GM12864 (cell line): Measurements from ENCODE around the gene DHRSX.

ENCODE experiments used
- DNase-seq: peaks from one replicate; pipeline ENCODE4 v3.0.0-alpha.2; 2011; ENCODE audit warnings: low read depth
- H3K4me3 ChIP-seq: 2 replicates; pipeline ENCODE4 v1.5.1; 2011; ENCODE audit warnings: mild to moderate bottlenecking, low read depth, low read length, control low read depth
- TF ChIP-seq, protein P1 (sequence below): IDR thresholded peaks from 2 replicates; pipeline ENCODE4 v1.5.1; 2011; ENCODE audit warnings: low read depth, mild to moderate bottlenecking, moderate library complexity, low read length, control low read depth, inconsistent platforms; ENCODE audit errors: missing control alignments

The DHRSX gene, protein sequence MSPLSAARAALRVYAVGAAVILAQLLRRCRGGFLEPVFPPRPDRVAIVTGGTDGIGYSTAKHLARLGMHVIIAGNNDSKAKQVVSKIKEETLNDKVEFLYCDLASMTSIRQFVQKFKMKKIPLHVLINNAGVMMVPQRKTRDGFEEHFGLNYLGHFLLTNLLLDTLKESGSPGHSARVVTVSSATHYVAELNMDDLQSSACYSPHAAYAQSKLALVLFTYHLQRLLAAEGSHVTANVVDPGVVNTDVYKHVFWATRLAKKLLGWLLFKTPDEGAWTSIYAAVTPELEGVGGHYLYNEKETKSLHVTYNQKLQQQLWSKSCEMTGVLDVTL

DNA sequence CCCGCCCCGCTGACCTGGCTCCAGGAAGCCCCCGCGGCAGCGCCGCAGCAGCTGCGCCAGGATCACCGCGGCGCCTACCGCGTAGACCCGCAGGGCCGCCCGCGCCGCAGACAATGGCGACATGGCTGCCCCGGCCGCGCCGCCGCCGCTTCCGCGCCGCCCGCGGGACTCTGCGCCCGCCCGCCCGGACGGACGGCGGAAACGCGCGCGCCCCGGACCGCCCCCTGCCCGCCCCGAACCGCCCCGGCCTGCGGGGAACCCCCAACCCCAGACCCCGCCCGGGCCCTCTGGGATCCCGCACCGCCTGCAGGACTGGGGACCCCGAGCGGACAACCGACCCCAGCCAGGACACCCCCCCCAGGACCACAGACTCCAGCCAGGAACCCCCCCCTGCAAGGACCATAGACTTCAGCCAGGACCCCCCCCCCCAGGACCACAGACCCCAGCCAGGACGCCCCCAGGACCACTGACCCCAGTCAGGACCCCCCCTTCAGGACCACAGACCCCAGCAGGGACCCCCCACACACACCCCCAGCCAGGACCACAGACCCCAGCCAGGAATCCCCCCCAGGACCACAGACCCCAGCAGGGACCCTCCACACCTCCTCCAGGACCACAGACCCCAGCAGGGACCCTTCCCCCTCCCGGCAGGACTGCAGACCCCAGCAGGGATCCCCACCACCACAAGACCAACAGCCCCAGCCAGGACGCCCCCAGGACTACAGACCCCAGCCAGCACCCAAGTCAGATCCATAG lies at the start of gene DHRSX, which contains the start of gene ZBED1:
Gene DHRSX, minus strand, starts transcription at position 174 of the 756 bp plus-strand sequence. Its CDS starts 51 bp downstream, at position 123.
Gene ZBED1, minus strand, starts transcription at position 174 of the 756 bp plus-strand sequence. CDS start 10,257 bp downstream, outside the sequence.
- H3K4me3 ChIP-seq, result peak within 1 kb of the TSS; percentile 93
- DNase-seq, result no peak
- TF ChIP-seq, protein P1, sequence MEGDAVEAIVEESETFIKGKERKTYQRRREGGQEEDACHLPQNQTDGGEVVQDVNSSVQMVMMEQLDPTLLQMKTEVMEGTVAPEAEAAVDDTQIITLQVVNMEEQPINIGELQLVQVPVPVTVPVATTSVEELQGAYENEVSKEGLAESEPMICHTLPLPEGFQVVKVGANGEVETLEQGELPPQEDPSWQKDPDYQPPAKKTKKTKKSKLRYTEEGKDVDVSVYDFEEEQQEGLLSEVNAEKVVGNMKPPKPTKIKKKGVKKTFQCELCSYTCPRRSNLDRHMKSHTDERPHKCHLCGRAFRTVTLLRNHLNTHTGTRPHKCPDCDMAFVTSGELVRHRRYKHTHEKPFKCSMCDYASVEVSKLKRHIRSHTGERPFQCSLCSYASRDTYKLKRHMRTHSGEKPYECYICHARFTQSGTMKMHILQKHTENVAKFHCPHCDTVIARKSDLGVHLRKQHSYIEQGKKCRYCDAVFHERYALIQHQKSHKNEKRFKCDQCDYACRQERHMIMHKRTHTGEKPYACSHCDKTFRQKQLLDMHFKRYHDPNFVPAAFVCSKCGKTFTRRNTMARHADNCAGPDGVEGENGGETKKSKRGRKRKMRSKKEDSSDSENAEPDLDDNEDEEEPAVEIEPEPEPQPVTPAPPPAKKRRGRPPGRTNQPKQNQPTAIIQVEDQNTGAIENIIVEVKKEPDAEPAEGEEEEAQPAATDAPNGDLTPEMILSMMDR, result no peak

DNA sequence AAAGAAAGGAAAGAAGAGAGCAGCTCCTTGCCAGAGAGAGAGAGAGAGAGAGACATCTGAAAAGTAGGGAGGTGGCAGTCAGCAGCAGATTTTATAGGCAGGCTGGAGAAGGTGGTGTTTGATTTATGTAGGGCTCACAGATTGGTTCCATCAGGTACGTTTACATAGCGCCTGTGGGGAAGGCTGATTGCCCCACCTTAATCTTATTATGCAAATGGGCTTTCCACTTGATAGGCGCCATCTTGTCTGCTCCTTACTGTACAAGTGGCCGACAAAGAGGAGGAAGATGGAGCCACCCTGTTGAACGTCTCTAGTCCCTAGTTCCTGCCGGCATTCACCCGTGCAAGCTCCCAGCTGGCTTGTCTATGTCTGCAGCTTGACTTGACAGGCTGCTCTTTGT lies 49.1 kb upstream of the DHRSX start:
- H3K4me3 ChIP-seq, result no peak overlapping the region
- DNase-seq, result no peak
- TF ChIP-seq, protein P1, result no peak

DNA sequence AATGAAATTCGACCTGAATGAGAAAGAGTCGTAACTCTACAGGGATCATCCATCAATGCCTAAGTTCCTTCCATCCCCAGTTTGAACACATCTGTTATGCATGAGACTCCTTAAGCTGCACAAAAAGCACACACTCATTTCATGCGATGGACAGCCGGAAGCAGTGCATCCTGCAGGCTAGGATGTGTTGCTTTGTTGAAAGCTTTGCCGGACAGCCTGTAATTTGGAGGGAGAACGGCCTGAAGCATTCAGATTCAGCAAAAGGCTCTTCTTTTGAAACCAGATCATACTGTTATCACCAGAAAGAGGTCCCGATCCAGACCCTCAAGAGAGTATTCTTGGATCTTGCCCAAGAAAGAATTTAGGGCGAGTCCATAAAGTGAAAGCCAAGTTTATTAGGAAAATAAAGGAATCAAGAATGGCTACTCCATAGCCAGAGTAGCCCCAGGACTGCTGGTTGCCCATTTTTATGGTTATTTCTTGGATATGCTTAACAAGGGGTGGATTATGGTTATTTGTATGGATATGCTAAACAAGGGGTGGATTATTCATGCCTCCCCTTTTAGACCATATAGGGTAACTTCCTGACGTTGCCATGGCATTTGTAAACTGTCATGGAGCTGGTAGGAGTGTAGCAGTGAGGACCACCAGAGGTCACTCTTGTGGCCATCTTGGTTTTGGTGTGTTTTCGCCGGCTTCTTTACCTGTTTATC lies 48.1 kb upstream of the DHRSX start:
- H3K4me3 ChIP-seq, result no peak overlapping the region
- DNase-seq, result no peak
- TF ChIP-seq, protein P1, result no peak

DNA sequence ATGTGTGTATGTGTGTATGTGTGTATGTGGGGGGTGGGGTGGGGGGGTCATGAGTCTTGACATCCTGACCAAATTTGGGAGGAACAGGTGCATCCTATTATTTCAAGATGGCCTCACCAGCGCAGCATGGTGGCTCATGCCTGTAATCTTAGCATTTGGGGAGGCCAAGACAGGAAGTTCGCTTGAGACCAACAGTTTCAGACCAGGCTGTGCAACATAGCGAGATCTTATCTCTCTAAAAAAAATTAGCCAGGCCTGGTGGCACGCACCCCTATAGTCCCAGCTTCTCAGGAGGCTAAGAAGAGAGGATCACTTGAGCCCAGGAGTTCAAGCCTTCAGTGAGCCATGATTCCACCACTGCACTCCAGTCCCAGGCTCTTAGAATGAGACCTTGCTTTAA lies 47.0 kb upstream of the DHRSX start:
- no peak overlapping the region for H3K4me3 ChIP-seq
- no peak for DNase-seq
- TF ChIP-seq, protein P1, result no peak

DNA sequence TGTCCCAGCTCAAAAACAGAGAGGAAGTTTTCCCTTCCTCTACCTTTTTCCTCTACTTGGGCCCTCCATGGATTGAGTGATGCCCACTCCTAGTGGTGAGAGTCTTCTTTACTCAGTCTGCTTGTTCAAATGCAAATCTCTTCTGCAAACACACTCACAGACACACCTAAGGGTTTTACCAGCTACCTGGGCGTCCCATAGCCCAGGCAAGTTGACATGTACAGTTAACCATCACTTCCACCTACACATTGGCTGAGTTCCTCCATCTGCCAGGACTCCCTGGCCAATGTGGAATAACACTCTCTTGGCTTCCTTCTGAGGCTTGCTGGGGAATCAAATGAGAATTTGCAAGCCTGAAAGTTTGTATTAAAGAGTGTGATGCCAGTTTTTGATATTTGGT lies 45.7 kb upstream of the DHRSX start:
- TF ChIP-seq, protein P1, result no peak
- no peak overlapping the region for H3K4me3 ChIP-seq
- DNase-seq, result no peak

DNA sequence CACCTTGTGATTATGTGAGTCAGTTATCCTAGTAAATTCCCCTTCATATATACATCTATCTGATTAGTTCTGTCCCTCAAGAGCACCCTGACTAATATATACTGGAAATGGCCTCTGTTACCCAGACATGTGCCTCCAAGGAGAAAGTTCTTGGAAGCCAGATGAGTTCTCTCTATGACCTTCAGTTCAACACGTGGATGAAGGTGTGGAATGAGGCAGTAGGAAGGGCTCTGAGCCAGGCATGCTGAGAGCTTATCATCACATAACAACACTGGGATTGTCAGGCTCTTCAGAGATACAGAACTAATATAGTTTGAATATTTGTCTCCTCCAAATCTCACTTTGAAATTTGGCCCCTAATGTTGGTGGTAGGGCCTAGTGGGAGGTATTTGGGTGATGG lies 44.4 kb upstream of the DHRSX start:
- TF ChIP-seq, protein P1, result no peak
- no peak for DNase-seq

More for the DNA sequence above, 44.4 kb upstream of the DHRSX start:
- no peak overlapping the region for H3K4me3 ChIP-seq
